K562 (cell line): ENCODE data around the gene HDHD3. TPM values are rescaled to one million over a fixed set of nuclear protein-coding genes. Genes with fewer than 3 reads are reported as not detected.

Experiments
- DACH1 ChIP-seq: fragments of 450-650 bp; IDR thresholded peaks from 2 replicates; pipeline ENCODE4 v1.6.1; 2018; ENCODE audit not compliant: partially characterized antibody
- LCOR ChIP-seq: sonication (generic); formaldehyde crosslinking; IDR thresholded peaks from 2 replicates; pipeline ENCODE4 v1.8.0; 2022; ENCODE audit warnings: mild to moderate bottlenecking, missing genetic modification reagents
- PTBP1 ChIP-seq: fragments of 200-400 bp; formaldehyde crosslinking; IDR thresholded peaks from 2 replicates; pipeline ENCODE4 v1.6.1; 2017; ENCODE audit warnings: low read depth, low read length
- RREB1 ChIP-seq: fragments of 250-450 bp; sonication (Bioruptor Pico); IDR thresholded peaks from 2 replicates; pipeline ENCODE4 v1.4.0; 2020
- TEAD4 ChIP-seq, 2 experiments: sonication (generic) in 1 of 2; formaldehyde crosslinking in 1 of 2; IDR thresholded peaks; 2 replicates each; pipeline versions ENCODE4 v1.6.1 to v1.8.0; 2012 to 2022; ENCODE audit warnings: borderline replicate concordance in 1 of 2, inconsistent platforms in 1 of 2, low read length in 1 of 2, mild to moderate bottlenecking in 1 of 2, missing genetic modification reagents in 1 of 2
- ZBTB17 ChIP-seq: fragments of 450-650 bp; formaldehyde crosslinking; IDR thresholded peaks from 2 replicates; pipeline ENCODE4 v1.4.0; 2020; ENCODE audit warnings: mild to moderate bottlenecking
- ZBTB8A ChIP-seq: fragments of 450-650 bp; IDR thresholded peaks from 2 replicates; pipeline ENCODE4 v1.6.1; 2018; ENCODE audit warnings: mild to moderate bottlenecking, moderate library complexity; ENCODE audit not compliant: partially characterized antibody
- ZNF696 ChIP-seq: fragments of 250-450 bp; sonication (Bioruptor Pico); conservative IDR thresholded peaks from 2 replicates; pipeline ENCODE4 v1.4.0; 2020; ENCODE audit warnings: mild to moderate bottlenecking, moderate library complexity
- polyA plus RNA-seq, 8 experiments: library from polyadenylated mRNA; depleted of rRNA in 4 of 8; stranded (reverse) in 5 of 8; unstranded in 3 of 8; fragments of >200 nt; fragmentation: Nextera tagmentation in 2 of 8; fragmentation: Illumina TruSeq in 1 of 8; extraction: Ambion mirVana in 2 of 8; extraction: Trizol in 1 of 8; gene quantifications; 2 replicates each; pipeline versions ENCODE4 v1.2.1 to v1.2.3, GENCODE V29; 2011 to 2014; ENCODE audit warnings: inconsistent platforms in 1 of 8, missing spikeins in 1 of 8
- total RNA-seq, 7 experiments: library from RNA; depleted of rRNA in 6 of 7; stranded (reverse); fragments of >200 nt in 6 of 7; fragmentation: Illumina TruSeq in 2 of 7; extraction: Trizol in 2 of 7; gene quantifications; 2 replicates each; pipeline versions ENCODE4 v1.2.1 to v1.2.3, GENCODE V29; 2011 to 2021; ENCODE audit warnings: low replicate concordance in 1 of 7
- TF ChIP-seq, protein P1 (sequence below): sonication (generic); formaldehyde crosslinking; IDR thresholded peaks from 2 replicates; pipeline ENCODE4 v1.8.0; 2022; ENCODE audit warnings: mild to moderate bottlenecking, missing genetic modification reagents
- TF ChIP-seq, protein P2 (sequence below): sonication (generic); formaldehyde crosslinking; IDR thresholded peaks from 2 replicates; pipeline ENCODE4 v1.8.0; 2023; ENCODE audit warnings: mild to moderate bottlenecking, missing genetic modification reagents
- TF ChIP-seq, protein P3 (sequence below), 2 experiments: IDR thresholded peaks; 2 replicates each; pipeline ENCODE4 v1.6.1; 2012; ENCODE audit warnings: improper control_type of control experiment in 2 of 2, low read depth in 2 of 2, low read length in 2 of 2, borderline replicate concordance in 1 of 2
- TF ChIP-seq, protein P4 (sequence below): sonication (generic); formaldehyde crosslinking; IDR thresholded peaks from 2 replicates; pipeline ENCODE4 v1.8.1; 2023; ENCODE audit warnings: mild to moderate bottlenecking, missing genetic modification reagents, moderate library complexity

The HDHD3 gene
- total and polyA plus RNA-seq, 9 of the 15 experiments (the other 6 are each of a cell fraction or from before 2014, with no cell fraction given), result 1.1 to 19.1 (median 10.9) TPM

GRCh38 chr9:113410207-113410864, 33.5 kb upstream of the HDHD3 start, which contains the start of the genes C9orf43 and POLE3 (continued):
- TF ChIP-seq, protein P1, sequence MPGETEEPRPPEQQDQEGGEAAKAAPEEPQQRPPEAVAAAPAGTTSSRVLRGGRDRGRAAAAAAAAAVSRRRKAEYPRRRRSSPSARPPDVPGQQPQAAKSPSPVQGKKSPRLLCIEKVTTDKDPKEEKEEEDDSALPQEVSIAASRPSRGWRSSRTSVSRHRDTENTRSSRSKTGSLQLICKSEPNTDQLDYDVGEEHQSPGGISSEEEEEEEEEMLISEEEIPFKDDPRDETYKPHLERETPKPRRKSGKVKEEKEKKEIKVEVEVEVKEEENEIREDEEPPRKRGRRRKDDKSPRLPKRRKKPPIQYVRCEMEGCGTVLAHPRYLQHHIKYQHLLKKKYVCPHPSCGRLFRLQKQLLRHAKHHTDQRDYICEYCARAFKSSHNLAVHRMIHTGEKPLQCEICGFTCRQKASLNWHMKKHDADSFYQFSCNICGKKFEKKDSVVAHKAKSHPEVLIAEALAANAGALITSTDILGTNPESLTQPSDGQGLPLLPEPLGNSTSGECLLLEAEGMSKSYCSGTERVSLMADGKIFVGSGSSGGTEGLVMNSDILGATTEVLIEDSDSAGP (CRISPR knock-in tag), result peak; percentile 59; the same call in 1 of the 2 replicates
- TF ChIP-seq RREB1 (CRISPR knock-in tag), result no peak
- no peak for TF ChIP-seq ZNF696
- peak; percentile 47 for TF ChIP-seq DACH1
- TF ChIP-seq, protein P2, sequence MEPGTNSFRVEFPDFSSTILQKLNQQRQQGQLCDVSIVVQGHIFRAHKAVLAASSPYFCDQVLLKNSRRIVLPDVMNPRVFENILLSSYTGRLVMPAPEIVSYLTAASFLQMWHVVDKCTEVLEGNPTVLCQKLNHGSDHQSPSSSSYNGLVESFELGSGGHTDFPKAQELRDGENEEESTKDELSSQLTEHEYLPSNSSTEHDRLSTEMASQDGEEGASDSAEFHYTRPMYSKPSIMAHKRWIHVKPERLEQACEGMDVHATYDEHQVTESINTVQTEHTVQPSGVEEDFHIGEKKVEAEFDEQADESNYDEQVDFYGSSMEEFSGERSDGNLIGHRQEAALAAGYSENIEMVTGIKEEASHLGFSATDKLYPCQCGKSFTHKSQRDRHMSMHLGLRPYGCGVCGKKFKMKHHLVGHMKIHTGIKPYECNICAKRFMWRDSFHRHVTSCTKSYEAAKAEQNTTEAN (CRISPR knock-in tag), result no peak
- TF ChIP-seq ZBTB8A, result peak; percentile 83
- TF ChIP-seq, protein P3, sequence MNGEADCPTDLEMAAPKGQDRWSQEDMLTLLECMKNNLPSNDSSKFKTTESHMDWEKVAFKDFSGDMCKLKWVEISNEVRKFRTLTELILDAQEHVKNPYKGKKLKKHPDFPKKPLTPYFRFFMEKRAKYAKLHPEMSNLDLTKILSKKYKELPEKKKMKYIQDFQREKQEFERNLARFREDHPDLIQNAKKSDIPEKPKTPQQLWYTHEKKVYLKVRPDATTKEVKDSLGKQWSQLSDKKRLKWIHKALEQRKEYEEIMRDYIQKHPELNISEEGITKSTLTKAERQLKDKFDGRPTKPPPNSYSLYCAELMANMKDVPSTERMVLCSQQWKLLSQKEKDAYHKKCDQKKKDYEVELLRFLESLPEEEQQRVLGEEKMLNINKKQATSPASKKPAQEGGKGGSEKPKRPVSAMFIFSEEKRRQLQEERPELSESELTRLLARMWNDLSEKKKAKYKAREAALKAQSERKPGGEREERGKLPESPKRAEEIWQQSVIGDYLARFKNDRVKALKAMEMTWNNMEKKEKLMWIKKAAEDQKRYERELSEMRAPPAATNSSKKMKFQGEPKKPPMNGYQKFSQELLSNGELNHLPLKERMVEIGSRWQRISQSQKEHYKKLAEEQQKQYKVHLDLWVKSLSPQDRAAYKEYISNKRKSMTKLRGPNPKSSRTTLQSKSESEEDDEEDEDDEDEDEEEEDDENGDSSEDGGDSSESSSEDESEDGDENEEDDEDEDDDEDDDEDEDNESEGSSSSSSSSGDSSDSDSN (IDR thresholded peaks at IDR 0.05; ENCODE audit: borderline replicate concordance in 1 of 2, low read depth in 2 of 2, low read length in 2 of 2), result 0 out of 4 replicates have a peak, but pooled peaks of 1 of the 2 experiments have one; percentile 24
- no peak for TF ChIP-seq PTBP1
- TF ChIP-seq LCOR (CRISPR knock-in tag), result peak; percentile 80
- TF ChIP-seq TEAD4 (IDR thresholded peaks at IDR 0.05; ENCODE audit: low read length), result peak; percentile 28; the same call in 1 of the 2 replicates
- no peak for TF ChIP-seq TEAD4 (CRISPR knock-in tag; IDR thresholded peaks at IDR 0.05; ENCODE audit: borderline replicate concordance)
- TF ChIP-seq, protein P4, sequence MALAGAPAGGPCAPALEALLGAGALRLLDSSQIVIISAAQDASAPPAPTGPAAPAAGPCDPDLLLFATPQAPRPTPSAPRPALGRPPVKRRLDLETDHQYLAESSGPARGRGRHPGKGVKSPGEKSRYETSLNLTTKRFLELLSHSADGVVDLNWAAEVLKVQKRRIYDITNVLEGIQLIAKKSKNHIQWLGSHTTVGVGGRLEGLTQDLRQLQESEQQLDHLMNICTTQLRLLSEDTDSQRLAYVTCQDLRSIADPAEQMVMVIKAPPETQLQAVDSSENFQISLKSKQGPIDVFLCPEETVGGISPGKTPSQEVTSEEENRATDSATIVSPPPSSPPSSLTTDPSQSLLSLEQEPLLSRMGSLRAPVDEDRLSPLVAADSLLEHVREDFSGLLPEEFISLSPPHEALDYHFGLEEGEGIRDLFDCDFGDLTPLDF (CRISPR knock-in tag), result peak; percentile 69
- 0 out of 2 replicates have a peak, but pooled peaks have one; percentile 33 for TF ChIP-seq ZBTB17 (CRISPR knock-in tag)
